HG02642 (cell line): ENCODE measurements around the gene SCAANT1.

Experiments used
- ATAC-seq: cut with Tn5 transposase; IDR thresholded peaks from one replicate; pipeline ENCODE4 v1.9.1; 2021; ENCODE audit warnings: mild to moderate bottlenecking; ENCODE audit not compliant: unreplicated experiment, poor library complexity

SCAANT1 gene

DNA sequence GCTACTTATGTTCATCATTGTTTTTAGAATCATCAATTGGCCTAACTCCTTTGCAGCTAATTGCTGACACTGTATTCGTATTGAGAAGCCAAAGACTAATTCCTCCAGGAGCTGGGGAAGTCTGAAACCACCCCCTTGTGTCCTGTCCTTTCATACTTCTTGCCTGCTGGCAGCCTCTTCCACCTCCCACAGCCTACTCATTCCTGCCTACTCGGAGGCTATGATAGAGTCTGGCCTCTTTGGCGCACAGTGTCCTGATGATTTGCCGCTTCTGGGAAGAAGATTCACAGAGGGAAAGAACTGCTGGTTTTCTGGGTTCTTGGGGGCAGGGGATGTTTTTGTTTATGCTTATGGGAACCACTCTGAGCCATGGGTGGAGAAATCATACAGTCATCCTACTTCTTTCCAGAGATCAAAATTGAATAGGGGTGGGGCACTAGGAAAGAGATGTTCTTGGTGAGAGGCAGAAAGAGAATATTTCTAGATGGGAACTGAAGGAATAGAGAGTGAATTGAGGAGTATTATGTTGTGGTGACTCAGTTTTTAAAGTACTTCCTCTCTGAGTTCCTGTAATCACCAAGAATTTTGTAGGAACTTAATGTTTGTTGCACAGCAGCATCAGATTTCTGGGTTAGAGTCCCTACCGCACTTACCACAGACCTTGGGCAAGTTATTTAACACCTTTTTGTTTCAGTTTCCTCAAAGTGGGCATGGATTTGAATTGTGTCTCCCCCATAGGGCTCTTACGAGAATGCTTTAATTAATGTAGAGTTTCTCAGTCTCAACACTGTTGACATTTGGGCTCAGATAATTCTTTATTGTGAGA is 22.1 kb upstream of the SCAANT1 start:
- ATAC-seq = no peak

DNA sequence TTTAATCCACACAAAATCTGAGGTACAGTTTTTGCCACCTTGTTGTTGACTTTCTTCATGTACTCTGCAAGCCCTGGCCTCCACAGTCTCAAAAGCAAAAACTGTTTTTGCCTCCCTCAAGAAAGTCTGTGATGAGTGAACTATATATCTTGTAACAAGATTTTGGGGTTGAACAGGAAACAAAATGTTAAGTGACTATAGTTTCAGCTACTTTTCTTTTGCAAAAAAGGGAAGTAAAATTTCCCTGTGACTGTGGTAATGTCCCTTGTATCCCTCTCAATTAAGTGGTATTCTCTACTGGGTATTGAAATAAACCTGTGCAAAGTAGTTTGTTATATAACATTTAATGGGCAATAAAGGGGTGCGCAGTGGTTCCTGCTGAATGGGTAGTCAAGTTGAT is 21.3 kb upstream of the SCAANT1 start:
- ATAC-seq = peak; percentile 58

DNA sequence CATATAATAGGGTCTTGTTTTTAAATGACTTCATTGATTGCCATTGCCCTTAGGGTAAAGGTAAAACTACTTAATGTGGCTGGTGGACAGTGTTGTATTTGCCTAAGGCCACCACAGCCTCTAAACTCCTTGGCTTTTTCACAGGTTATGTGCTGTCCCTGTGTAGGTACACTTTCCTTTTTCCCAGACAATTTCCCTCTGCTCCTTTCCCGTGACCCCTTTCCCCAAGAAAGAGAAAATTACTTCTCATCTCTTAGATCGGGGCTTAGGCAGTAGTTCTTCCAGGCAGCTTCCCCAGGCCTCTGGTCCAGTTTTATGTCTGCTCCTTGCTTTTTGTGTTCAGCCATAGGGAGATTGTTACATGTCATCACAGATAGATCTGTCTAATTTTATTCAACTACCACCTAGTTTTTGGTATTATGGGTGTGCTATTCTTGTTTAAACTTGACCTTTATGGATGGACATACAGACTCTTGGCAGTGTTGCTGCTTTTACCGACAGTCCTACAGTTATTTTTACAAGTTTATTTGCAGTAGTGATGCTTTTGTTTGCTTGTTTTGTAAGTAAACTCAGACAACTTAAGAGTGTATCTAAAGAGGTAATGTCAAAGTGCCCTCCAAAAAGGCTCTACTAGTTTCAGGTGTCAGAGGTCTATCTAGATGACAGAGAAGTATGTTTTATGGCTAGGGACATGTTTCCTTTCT is 20.5 kb upstream of the SCAANT1 start:
- no peak for ATAC-seq

DNA sequence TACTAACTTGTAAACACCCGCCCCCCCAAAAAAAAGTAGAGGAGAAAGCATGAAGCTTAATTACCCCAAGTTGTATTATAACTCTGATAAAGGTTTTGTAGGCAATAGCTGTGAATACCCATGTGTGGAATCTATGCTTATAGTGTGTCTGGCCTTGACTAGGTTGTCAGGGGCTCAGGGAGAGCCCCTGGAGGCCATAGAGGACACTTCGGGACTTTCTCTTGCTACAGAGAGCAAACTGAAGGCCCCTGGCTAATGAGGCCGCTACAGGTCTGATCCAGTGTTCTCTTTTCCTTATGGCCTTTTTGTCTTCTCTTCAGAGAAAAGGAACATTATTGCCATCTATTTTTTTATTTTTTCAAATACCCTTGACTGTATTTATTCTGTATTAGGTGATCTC is 19.1 kb upstream of the SCAANT1 start:
- ATAC-seq = no peak

DNA sequence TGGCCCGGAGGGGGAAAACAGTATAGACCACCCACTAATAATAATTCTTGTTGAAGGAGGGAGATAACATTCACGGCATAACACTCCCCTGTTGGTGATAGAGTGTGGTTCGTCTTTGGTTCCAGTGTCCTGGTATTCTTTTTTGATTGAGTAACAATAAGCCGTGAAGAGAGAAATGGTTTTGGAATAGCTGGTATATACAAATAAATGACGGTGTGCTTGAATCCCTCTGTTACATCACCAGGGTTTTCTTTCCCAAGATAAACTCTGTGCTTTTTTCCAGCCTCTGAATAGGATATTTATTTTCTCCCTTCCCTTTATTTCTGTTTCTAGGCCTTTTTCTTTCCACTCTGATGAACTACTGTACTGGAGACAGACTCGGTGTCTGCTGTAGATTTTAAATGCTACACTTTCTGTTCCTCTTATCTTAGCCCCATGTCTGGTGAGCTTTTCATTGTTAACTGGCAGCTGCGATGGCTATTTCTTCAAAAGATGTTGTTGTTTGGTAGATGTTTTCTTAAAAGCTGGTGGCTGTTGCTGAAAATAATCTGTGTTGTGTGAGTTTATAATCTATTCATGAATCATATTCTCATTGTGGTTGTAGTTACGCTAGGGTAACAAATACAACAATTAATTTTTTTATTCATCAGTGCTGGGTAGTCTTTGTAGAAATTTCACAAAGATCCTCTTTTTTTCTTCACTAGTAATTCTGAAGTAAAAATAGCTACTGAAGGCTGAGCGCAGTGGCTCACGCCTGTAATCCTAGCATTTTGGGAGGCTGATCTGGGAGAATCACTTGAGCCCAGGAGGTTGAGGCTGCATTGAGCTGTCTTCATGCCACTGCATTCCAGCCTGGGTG is 15.5 kb upstream of the SCAANT1 start:
- peak; percentile 70 for ATAC-seq

DNA sequence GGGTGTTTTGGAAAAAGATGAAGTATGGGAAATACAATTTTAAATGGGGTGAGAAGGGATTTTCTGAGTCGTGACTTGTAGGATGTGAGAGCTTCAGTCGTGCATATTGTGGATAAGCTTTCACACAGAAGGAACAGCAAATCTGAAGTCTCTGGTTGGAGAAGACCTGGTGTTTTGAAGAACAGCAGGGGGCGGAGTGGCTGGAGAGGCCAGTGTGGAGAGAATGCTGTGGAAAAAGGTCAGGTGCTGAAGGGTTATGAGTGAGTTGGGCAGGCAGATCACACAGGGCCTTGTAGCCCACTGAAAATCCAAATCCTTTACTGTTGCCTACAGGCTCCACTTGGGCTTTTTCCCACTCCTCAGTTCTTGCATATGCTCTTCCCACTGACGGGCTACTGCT is 14.1 kb upstream of the SCAANT1 start:
- no peak for ATAC-seq

DNA sequence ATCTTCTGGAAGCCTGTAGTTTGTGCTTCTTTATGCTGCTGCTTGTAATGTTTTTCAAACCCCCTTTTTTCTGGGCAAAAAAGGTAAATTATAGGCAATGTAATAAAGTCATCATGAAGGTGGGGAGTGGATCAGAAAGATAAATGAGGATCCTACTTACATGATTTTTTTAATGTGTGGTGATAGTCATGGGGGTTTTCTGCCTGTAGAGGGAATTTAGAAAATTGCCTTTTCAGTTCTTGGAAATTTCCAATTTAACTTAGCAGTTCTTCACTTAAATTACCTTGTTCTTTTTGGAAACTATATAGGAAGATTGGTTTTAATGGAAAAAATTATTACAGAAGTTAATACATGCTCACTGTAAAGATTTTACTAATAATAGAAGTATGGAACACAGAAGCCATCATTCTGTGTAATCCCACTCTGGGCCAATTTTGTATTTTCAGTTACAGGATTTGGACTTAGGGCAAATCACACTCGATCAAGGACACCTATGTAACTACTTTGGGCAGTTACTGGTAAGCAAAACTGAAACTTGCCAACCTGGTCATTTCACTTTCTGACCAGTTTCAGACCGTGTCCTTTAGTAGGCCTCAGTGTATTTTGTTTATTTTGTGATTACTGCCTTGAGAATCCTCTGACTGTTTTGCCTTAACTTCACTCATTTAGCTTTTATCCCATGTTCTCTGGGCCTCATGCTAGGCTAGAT is 10.5 kb upstream of the SCAANT1 start:
- ATAC-seq = no peak

DNA sequence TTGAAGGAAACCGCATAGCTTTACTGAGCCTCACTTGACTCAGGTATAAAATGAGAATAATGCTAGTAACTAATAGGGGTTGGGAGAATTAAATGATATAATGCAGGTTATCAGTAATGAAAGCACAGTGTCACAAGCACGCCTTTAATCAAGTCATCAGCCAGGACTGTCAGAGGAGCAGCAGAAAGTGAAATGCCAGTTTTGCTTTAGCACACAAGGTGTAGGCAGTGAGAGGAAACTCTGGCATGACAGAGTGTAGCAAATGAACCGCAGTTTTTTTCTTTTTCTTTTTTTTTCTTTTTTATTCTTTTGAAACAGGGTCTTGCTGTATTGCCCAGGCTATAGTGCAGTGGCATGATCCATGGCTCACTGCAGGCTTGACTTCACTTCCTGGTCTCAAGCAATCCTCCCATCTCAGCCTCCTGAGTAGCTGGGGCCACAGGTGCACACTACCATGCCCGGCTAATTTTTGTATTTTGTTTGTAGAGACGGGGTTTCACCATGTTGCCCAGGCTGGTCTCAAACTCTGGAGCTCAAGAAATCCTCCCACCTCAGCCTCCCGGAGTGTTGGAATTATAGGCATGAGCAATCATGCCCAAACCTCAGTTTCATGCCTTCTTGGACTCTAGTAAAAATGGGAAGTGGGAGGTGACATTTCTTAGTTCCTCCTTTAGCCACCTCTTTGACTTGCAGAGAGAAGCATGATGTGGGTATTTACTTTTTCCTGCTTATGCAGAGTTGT is 9.7 kb upstream of the SCAANT1 start:
- peak; percentile 80 for ATAC-seq

DNA sequence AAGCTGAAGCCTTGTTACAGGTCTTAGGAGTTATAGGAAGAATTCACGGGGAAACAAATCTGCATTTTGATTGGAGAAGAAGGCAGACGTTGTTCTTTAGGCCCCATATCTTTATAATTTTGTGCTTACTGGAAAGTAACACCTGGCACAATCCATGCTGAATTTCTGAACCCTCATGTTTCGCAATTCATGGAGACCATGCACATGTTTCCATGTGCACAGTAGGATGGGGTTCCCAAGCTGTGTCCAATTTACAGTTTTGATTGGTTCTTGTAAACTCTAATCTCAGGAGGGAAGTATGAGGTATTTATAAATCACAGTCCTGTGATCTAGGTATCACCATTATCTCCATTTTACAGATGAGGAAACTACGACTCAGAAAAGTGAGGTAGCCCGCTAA is 7.8 kb upstream of the SCAANT1 start:
- no peak for ATAC-seq

DNA sequence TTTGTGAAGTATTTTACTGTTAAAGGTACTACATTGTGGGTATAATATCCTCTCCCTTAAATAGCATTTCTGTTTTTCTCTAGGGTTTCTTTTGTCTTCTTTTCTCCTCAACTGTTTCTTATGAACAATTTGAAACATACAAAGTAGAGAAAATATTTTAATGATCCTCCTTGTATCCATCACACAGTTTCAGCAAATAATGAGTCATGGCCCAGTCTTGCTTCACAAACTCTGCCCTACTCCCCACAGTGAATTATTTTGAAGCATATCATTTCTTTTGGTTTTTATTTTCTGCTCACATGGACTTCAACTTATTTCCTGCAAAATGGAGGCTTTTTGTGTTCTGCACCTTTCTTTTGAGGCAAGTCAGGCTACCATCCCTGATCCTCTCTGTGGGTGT is 6.1 kb upstream of the SCAANT1 start:
- ATAC-seq = no peak

DNA sequence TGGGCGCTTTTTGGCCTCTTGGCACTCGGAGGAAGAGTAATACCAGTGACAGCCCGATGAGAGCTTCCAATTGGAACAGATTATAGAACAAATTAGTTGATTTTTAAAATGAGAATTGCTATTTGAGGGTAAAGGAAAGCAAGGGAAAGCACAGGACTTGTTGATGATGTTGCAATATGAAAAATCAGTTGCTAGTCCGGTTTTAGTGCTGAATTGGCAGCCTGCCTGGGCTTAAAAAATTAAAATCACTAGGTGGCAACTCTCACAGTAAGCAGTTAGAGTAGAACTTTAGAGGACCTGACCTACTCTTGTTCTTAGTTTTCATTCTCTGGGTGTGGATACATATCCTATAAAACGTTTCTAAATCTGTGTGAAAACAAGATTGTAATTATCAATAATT is 2.1 kb upstream of the SCAANT1 start:
- no peak for ATAC-seq

DNA sequence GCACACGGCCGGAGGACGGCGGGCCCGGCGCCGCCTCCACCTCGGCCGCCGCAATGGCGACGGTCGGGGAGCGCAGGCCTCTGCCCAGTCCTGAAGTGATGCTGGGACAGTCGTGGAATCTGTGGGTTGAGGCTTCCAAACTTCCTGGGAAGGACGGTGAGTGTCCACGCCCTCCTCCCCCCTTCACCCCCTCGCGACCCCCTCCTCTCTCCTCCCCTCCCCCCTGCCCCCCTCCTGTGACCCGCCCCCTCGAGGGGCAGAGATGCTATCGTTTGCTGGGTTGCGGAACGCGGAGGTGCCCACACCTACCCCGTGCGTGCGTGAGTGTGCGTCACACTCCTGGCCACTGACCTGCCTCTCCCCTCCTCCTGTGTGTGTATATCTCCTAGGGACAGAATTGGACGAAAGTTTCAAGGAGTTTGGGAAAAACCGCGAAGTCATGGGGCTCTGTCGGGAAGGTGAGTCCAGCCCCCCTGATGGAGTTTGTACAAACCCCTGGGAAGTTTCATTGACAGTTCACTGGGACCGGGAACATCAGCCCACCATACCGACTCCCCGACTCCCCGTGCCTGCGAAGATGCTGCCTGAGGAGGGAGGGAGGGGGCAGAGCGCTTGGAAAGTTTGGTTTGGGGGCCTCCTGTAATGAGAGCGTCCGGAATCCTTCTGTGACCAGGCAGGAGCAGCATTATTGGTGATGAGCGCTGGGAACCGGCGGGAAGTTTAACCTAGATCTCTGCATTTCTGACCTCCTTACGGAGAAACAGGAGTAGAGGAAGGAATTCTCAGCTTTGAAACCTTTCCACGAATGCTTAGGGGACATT is 795 bp upstream of the SCAANT1 start:
- ATAC-seq = peak; percentile 13

DNA sequence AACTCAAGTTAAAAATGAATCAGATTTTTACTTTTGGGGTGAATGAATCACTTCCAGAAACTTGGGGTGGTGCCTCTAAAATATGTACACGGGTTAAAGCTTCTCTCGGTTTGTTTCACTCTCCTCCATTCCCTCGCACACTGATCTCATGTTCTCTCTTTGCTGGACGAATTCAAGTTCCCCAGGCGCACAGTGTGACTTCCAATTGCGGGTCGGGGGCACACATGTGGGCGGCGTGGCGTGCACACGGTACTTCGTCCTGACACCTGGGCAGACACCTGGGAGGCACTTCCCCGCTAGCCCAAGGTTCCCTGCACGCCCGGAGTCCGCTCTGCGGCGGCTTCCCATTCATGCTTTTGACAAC is 692 bp downstream of the SCAANT1 start:
- no peak for ATAC-seq

DNA sequence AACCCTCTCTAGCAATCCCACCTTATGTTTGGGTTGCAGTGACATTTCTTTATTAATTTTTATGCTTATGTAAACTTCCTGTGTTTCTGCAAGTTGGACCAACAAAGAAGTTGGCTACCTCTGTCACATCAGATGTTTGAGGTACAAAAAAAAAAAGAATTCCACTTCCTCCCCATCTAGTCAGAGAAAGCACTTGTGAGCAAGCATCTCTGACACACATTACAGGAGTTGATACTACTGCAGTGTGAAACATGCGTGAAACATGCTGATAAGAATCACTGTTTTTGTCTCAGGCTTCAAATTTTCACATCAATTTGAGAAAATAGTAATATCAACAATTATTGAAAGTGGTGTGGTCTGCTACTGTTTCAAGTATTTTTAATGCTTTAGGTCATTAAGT is 1.3 kb downstream of the SCAANT1 start:
- ATAC-seq = no peak

DNA sequence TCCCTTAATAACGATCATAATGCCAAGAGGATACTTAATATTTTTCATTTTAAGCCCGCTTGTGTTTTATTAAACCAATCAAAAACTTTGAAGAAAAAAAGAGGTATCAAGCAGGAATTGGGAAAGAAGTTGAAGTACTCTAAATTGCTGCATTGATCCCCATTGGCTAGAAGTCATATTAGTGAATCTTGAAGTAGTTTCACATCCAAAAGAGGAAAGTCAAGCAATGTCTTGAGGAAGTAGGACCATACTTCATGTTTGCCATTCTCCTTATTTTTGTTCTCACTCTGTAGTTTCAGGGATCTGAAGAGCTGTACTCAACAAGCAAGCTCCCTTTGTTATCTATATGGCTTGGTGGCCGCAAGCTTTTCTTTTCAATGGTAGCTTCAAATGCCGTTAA is 2.2 kb downstream of the SCAANT1 start:
- no peak for ATAC-seq

DNA sequence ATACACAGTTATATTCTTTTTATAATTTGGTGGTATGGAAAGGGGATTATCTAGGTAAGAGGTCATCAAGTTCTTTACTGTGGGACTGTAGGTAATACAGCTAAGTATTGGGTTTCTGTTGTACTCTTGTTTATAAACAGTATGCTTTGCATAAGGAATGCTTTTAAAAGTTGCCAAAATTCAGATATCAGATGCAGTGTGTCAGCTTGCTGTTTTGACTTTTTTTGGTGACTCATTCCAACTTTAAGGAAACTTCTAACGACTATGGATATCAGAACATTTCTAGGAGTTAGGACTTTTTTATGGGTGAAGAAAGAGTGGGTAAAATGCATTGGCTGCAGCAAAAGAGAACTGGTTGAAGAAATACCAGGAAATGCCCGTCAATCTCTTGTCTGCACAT is 2.8 kb downstream of the SCAANT1 start:
- ATAC-seq = no peak

DNA sequence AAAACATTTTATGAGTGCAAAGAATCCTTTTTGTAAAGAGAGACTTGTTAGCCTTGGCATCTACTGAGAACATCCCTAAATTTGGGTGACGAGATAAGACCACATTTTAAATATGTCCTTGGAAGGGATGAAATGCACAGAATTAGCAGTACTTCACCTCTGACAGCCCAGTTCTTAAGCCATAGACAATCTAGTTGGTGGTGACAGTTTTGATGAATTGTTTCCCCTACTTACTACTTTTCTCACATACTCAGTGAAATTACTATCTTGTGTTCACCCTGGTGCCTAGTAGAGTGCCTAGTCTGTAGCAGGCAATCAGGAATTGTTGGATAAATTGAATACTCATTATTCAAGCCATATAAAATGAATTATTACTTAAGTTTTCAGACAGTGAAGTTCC is 3.4 kb downstream of the SCAANT1 start:
- ATAC-seq = no peak

DNA sequence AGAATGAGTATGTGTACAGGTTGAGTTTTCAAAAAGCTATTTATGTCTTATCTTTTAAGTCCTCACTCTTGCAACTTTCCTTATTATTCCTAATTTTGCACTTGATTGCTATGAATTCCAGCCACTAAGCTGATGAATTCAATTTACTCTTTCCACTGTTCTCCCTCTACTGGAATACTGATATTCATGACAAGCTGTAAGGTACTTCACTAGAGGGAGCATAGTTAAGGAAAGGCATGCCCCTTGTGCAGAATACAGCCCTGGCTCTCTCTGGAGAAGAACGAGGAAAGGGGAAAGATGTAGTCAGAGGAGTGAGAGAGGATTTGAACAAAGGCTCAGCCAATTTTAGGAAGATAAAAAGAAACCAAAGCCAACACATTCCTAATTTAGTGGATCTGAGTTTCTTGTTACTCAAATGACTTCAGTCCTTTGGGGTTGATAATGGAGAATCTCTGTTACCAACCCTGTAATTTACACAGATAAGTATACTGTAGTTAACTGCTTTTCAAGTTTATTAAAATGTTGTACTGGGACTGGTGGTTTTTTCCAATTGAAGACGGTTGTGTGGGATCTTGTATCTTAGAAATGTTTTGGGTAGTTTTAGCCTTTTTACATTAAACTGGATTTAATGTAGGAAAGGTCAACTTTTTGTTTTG is 4.0 kb downstream of the SCAANT1 start:
- no peak for ATAC-seq
